ENCODE data around the gene TOR1A.

TOR1A gene

DNA sequence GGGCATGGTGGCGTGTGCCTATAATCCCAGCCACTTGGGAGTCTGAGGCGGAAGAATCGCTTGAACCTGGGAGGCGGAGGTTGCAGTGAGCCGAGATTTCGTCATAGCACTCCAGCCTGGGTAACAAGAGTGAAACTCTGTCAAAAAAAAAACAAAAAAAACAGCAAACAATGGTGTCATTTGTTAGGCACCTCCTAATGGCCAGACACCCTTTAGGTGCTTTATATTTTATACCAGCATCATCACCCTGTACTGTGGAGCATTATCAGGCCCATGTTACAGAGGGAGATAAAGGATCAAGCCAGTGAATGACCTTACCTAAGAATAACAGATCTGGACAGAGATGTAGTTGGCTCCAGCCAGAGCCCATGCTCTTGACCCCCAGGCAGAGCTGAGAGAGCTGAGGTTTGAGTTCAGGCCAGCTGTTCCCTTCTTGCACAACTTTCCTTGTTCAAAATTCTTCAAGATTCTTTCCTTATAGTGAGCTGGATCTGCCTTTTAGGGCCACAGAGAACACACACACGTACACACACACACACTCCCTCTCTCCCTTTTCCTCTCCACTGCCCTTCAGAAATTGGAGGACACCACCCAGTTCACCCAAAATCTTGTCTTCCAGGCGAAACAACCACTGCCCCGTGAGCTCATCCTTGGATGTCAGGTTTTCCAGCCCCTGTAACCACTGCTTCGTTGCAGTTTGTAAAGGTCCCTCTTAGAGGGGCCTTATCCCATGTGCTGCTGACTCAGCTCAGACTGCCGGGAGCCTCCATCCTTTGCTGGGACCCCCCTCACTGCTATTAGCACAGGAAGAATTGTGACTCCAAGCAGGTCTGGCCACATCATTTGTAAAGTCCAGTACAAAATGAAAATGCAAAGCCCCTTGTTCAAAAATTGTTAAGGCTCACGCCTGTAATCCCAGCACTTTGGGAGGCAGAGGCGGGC is 60.7 kb downstream of the TOR1A start:
- Histone ChIP-seq H3K4me1 (no peaks in the 10 kb centered on the region), H2AFZ (no peak overlapping the region), H3K79me2 (no peaks in the 10 kb centered on the region), H3K36me3 (ENCODE audit: control insufficient read depth, insufficient read depth, low read length) (no peaks in the 10 kb centered on the region), H3K27me3 (ENCODE audit: control insufficient read depth, insufficient read depth, low read length) (no peaks in the 10 kb centered on the region), H3K4me3 (ENCODE audit: low read depth, low read length) (no peak overlapping the region), H3K9ac (no peak overlapping the region), H3K27ac (no peak overlapping the region), H3K9me3 (ENCODE audit: control insufficient read depth, low read length) (no peaks in the 10 kb centered on the region), H3K4me2 (ENCODE audit: low read length) (no peak overlapping the region)
- TF ChIP-seq, protein P1, sequence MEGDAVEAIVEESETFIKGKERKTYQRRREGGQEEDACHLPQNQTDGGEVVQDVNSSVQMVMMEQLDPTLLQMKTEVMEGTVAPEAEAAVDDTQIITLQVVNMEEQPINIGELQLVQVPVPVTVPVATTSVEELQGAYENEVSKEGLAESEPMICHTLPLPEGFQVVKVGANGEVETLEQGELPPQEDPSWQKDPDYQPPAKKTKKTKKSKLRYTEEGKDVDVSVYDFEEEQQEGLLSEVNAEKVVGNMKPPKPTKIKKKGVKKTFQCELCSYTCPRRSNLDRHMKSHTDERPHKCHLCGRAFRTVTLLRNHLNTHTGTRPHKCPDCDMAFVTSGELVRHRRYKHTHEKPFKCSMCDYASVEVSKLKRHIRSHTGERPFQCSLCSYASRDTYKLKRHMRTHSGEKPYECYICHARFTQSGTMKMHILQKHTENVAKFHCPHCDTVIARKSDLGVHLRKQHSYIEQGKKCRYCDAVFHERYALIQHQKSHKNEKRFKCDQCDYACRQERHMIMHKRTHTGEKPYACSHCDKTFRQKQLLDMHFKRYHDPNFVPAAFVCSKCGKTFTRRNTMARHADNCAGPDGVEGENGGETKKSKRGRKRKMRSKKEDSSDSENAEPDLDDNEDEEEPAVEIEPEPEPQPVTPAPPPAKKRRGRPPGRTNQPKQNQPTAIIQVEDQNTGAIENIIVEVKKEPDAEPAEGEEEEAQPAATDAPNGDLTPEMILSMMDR (IDR thresholded peaks at IDR 0.05), result no peak

Measured in parathyroid adenoma (tissue), 2 donors.